OCI-LY7 (cell line): ENCODE measurements around the gene UBE2J2.

ENCODE experiments used
- CTCF ChIP-seq: fragments of 200-600 bp; sonication (generic); conservative IDR thresholded peaks from 2 replicates; pipeline ENCODE4 v1.5.1; 2014; ENCODE audit warnings: mild to moderate bottlenecking, antibody characterized with exemption, low read length, moderate library complexity, mixed read lengths
- EZH2phosphoT487 ChIP-seq: fragments of 200-600 bp; sonication (generic); IDR thresholded peaks from 2 replicates; pipeline ENCODE4 v1.6.1; 2018; ENCODE audit warnings: low read depth, borderline replicate concordance, mild to moderate bottlenecking, mixed run types, antibody characterized with exemption, low read length, moderate library complexity, mixed read lengths

DNA sequence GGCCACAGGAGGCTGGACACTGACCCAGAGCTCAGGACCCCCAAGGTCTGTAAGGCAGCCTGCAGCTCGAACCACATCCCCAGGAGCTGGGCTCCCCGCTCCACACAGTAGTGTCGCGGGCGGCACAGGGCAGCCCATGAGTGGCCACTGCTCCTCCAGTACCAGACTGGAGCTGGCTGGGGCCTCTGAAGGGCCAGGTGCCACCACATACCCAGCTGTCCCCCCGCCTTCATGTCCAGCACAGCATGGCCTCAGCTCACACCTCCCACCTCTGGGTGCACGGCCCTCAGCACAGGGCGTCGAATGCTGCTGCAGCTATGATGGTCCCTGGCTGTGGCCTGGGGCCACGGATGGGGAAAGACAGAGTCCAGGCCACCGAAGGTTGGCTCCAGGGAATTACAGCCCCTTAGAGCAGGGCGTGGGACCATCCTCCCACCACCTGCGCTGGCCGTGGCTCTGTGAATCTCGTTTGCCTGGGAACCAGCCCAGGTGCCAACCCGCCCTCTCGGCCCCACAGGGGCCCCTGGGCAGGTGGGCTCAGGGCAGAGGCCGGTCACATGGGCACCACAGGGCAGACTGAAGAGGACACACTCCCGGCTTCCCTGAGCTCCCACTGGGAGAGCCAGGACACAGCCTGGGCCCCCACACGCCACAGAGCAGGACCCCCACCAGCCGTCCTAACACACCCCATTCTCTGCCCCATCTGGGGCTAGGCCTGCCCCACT lies 57.6 kb downstream of the UBE2J2 start:
- TF ChIP-seq CTCF: no peak
- no peak for TF ChIP-seq EZH2phosphoT487
